Measurements from ENCODE around the gene PIWIL4.

The PIWIL4 gene

GRCh38 chr11:94567181-94567670 is at the start of gene PIWIL4:
TSS of gene PIWIL4 (plus strand) at chr11:94567368. CDS start at chr11:94567519, 151 bp downstream.
- no peak for DNase-seq (ENCODE audit: low read depth in 2 of 2)

GRCh38 chr11:94518300-94518699 is 48.9 kb upstream of the PIWIL4 start:
- DNase-seq (ENCODE audit: low read depth in 2 of 2), result no peak

- no peak for DNase-seq (ENCODE audit: low read depth in 2 of 2)
Observed at GRCh38 chr11:94519478-94520084, 47.6 kb upstream of the PIWIL4 start.

- DNase-seq (ENCODE audit: low read depth in 2 of 2), result no peak
Observed at GRCh38 chr11:94521684-94522083, 45.5 kb upstream of the PIWIL4 start.

- no peak for DNase-seq (ENCODE audit: low read depth in 2 of 2)
Observed at GRCh38 chr11:94524341-94524740, 42.8 kb upstream of the PIWIL4 start.

- DNase-seq (ENCODE audit: low read depth in 2 of 2), result no peak
Observed at GRCh38 chr11:94525546-94526324, 41.4 kb upstream of the PIWIL4 start.

- no peak for DNase-seq (ENCODE audit: low read depth in 2 of 2)
Observed at GRCh38 chr11:94526645-94527438, 40.3 kb upstream of the PIWIL4 start.

- no peak for DNase-seq (ENCODE audit: low read depth in 2 of 2)
Observed at GRCh38 chr11:94528551-94528950, 38.6 kb upstream of the PIWIL4 start.

GRCh38 chr11:94532211-94532610 is 35.0 kb upstream of the PIWIL4 start:
- no peak for DNase-seq (ENCODE audit: low read depth in 2 of 2)

- DNase-seq (ENCODE audit: low read depth in 2 of 2), result no peak
Observed at GRCh38 chr11:94533206-94533605, 34.0 kb upstream of the PIWIL4 start.

GRCh38 chr11:94533696-94534630 is 33.2 kb upstream of the PIWIL4 start:
- DNase-seq (ENCODE audit: low read depth in 2 of 2), result no peak

- DNase-seq (ENCODE audit: low read depth in 2 of 2), result no peak
Observed at GRCh38 chr11:94536386-94536785, 30.8 kb upstream of the PIWIL4 start.

- no peak for DNase-seq (ENCODE audit: low read depth in 2 of 2)
Observed at GRCh38 chr11:94537031-94537600, 30.1 kb upstream of the PIWIL4 start.

GRCh38 chr11:94539420-94539819 is 27.7 kb upstream of the PIWIL4 start:
- DNase-seq (ENCODE audit: low read depth in 2 of 2), result no peak

- DNase-seq (ENCODE audit: low read depth in 2 of 2), result peak; percentile 58 to 64
Observed at GRCh38 chr11:94543695-94544645, 23.2 kb upstream of the PIWIL4 start, which contains the start of gene FUT4. TSS of gene FUT4 (plus strand) at chr11:94543921. CDS start at chr11:94544134, 213 bp downstream.

GRCh38 chr11:94544646-94545263 is 22.4 kb upstream of the PIWIL4 start:
- DNase-seq (ENCODE audit: low read depth in 2 of 2), result no peak

- no peak for DNase-seq (ENCODE audit: low read depth in 2 of 2)
Observed at GRCh38 chr11:94545264-94546161, 21.7 kb upstream of the PIWIL4 start.

- no peak for DNase-seq (ENCODE audit: low read depth in 2 of 2)
Observed at GRCh38 chr11:94546162-94546470, 21.1 kb upstream of the PIWIL4 start.

All from stimulated activated CD4-positive, alpha-beta T cell treated with anti-CD3 and anti-CD28 coated beads, Interleukin-15, amount 100 ng/mL, for 48 hours (primary cell).